ENCODE results near the gene RHOH.

- TF ChIP-seq E2F1 (CRISPR knock-in tag; IDR thresholded peaks at IDR 0.05): no peak
- TF ChIP-seq CTCF (CRISPR knock-in tag; IDR thresholded peaks at IDR 0.05): no peak
- TF ChIP-seq GLMP (CRISPR knock-in tag; IDR thresholded peaks at IDR 0.05; ENCODE audit: borderline replicate concordance): no peak
- no peak for TF ChIP-seq NR2C2 (CRISPR knock-in tag; IDR thresholded peaks at IDR 0.05; ENCODE audit: borderline replicate concordance)
- no peak for TF ChIP-seq HNRNPUL1 (IDR thresholded peaks at IDR 0.05; ENCODE audit: low read depth, low read length)
- no peak for TF ChIP-seq ZNF17 (CRISPR knock-in tag; IDR thresholded peaks at IDR 0.05)
- no peak for TF ChIP-seq RFX1 (IDR thresholded peaks at IDR 0.05)
- no peak for TF ChIP-seq NR3C1 (CRISPR knock-in tag; IDR thresholded peaks at IDR 0.05)
- TF ChIP-seq RXRA (CRISPR knock-in tag; IDR thresholded peaks at IDR 0.05): no peak
- no peak for TF ChIP-seq ZNF354B (CRISPR knock-in tag; IDR thresholded peaks at IDR 0.05)
Observed at GRCh38 chr4:40283413-40283812, 86.6 kb downstream of the RHOH start.

All from HepG2 (cell line).